Ovary (tissue), 9 donors: Measurements from ENCODE around the gene DNAI4. TPM values are rescaled to one million over a fixed set of nuclear protein-coding genes. Genes with fewer than 3 reads are reported as not detected.

ENCODE experiments used
- DNase-seq, 5 donors: peaks; one replicate each; pipeline ENCODE4 v3.0.0-alpha.2; 2019 to 2020
- H3K27ac ChIP-seq, 2 donors: fragments of 200-600 bp; one replicate each; pipeline versions ENCODE4 v1.5.1 to v1.8.0; 2019 to 2022
- H3K27me3 ChIP-seq: fragments of 200-600 bp; one replicate; pipeline ENCODE4 v1.8.0; 2022
- H3K36me3 ChIP-seq: fragments of 200-600 bp; sonication (generic); one replicate; pipeline ENCODE4 v1.5.1; 2019
- H3K4me1 ChIP-seq: one replicate; pipeline ENCODE4 v1.8.1; 2013; ENCODE audit warnings: mild to moderate bottlenecking, moderate library complexity; ENCODE audit not compliant: insufficient read depth
- H3K4me3 ChIP-seq: fragments of 200-600 bp; sonication (generic); one replicate; pipeline ENCODE4 v1.5.1; 2017
- H3K9me3 ChIP-seq, 2 donors: fragments of 200-600 bp in 1 of 2; sonication (generic) in 1 of 2; one replicate each; pipeline versions ENCODE4 v1.5.1 to v1.8.1; 2013 to 2019; ENCODE audit warnings: mild to moderate bottlenecking in 1 of 2, moderate library complexity in 1 of 2
- CTCF ChIP-seq, 3 donors: fragments of 450-650 bp in 2 of 3; fragments of 200-600 bp in 1 of 3; IDR thresholded peaks; one replicate each; pipeline versions ENCODE4 v1.5.1 to v1.8.0; 2016 to 2022; ENCODE audit warnings: antibody characterized with exemption in 3 of 3, mild to moderate bottlenecking in 1 of 3
- EP300 ChIP-seq: sonication (generic); formaldehyde crosslinking; IDR thresholded peaks from one replicate; pipeline ENCODE4 v1.6.1; 2017; ENCODE audit warnings: antibody characterized with exemption
- POLR2A ChIP-seq: fragments of 450-650 bp; IDR thresholded peaks from one replicate; pipeline ENCODE4 v1.6.1; 2017; ENCODE audit warnings: antibody characterized with exemption, mild to moderate bottlenecking, moderate library complexity
- WGBS, 3 donors: extraction: QIAGEN DNeasy Blood & Tissue Kit in 1 of 3; methylation state at CpG; one replicate each; pipeline versions ENCODE4 v1.1.5 to v1.1.7; 2013 to 2017; 5-methylcytosine and 5-hydroxymethylcytosine counted together
- intact Hi-C, 4 donors: fragments of 100-400 bp; cut with DNase I; formaldehyde crosslinking; loops; one replicate each; pipeline versions ENCODE4 v1.11.0 to v1.15.1; 2022 to 2023
- polyA plus RNA-seq, 2 donors: library from polyadenylated mRNA; stranded (reverse); fragments of 200-250 nt in 1 of 2; fragments of 350-450 nt in 1 of 2; fragmentation: Illumina TruSeq in 1 of 2; extraction: RNeasy Lipid Tissue Mini Kit (QIAGEN cat#74804) in 1 of 2; gene quantifications; one replicate each; pipeline ENCODE4 v1.2.3, GENCODE V29; 2013 to 2014
- total RNA-seq, 7 donors: library from RNA; depleted of rRNA in 2 of 7; stranded (reverse); fragments of >200 nt in 2 of 7; fragmentation: NEBNext Ultra II Directional in 3 of 7; extraction: Animal tissue kit (Norgen Biotek cat#: 25700) in 3 of 7; gene quantifications; one replicate each; pipeline versions ENCODE4 v1.1.0 to v1.2.4, GENCODE V29; 2016 to 2023
- donor health status: DM: no; HTN: no; CAD: no; lungs with moderate emphysema.
- donor health status: DM: no; HTN: no; CAD: no.
- donor health status: Bipolar disorder and iron deficiency.
- donor health status: DM: yes; HTN: yes; CAD: no.
- donor health status: DM: no; HTN: no; CAD: no.
- donor health status: DM: yes; HTN: yes; CAD: no.

Gene DNAI4
- total and polyA plus RNA-seq, 9 donors, result 2.5 to 52.6 (median 27.2) TPM

- H3K4me3 ChIP-seq, result no peak overlapping the region
- H3K27ac ChIP-seq, result no peak overlapping the region
- DNase-seq, result no peak
- H3K36me3 ChIP-seq, result no peaks in the 10 kb centered on the region
- no peaks in the 10 kb centered on the region for H3K9me3 ChIP-seq
- H3K4me1 ChIP-seq, result no peaks in the 10 kb centered on the region
- 88 to 93% (median 93%) methylated on average over 4 of the region's 4 CpGs for WGBS, 3 donors
- intact Hi-C loops, result no loop called here
- TF ChIP-seq CTCF (IDR thresholded peaks at IDR 0.05) (no peak), EP300 (no peak)
- no peaks in the 10 kb centered on the region for H3K27me3 ChIP-seq
Measured at GRCh38 chr1:66954208-66954607, 29.6 kb upstream of the DNAI4 start.

- DNase-seq, result no peak
- intact Hi-C loops, result no loop called here
Measured at GRCh38 chr1:66951513-66951912, 26.9 kb upstream of the DNAI4 start.

DNA sequence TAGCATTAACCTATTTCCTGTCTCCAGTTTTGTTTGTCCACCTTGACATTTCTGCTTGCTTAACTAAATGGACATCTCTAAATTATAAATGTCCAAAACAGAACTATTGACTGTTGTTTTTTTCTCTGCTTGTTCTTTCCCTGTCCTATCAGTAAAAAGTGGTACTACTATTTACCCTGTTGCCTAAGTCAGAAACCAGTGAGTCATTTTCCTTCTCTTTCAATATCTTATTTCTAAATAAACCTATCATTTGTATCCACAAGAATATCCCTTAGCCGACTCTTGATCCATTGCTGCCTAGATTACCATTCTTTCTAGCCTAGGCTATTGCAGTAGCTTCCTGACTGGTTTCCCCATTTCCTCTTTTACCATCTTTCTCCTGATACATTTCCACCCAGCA lies 22.6 kb upstream of the DNAI4 start:
- intact Hi-C loops, result no loop called here
- peaks cover 9% of the 10 kb centered on the region for H3K4me1 ChIP-seq
- H3K27ac ChIP-seq, result no peak overlapping the region
- TF ChIP-seq CTCF (IDR thresholded peaks at IDR 0.05) (no peak), EP300 (no peak), POLR2A (no peak)
- H3K4me3 ChIP-seq, result no peak overlapping the region
- H3K9me3 ChIP-seq, result no peaks in the 10 kb centered on the region
- no peak for DNase-seq
- 89 to 98% (median 92%) methylated on average over 1 of the region's 1 CpG for WGBS, 3 donors
- H3K36me3 ChIP-seq, result no peaks in the 10 kb centered on the region
- H3K27me3 ChIP-seq, result no peaks in the 10 kb centered on the region

More at GRCh38 chr1:66951513-66951912, 26.9 kb upstream of the DNAI4 start:
- TF ChIP-seq CTCF (IDR thresholded peaks at IDR 0.05) (no peak), EP300 (no peak), POLR2A (no peak)
- Histone ChIP-seq H3K4me1 (peaks cover 2% of the 10 kb centered on the region), H3K36me3 (no peaks in the 10 kb centered on the region), H3K4me3 (no peak overlapping the region), H3K27me3 (no peaks in the 10 kb centered on the region), H3K9me3 (no peaks in the 10 kb centered on the region), H3K27ac (no peak overlapping the region)
- 84 to 92% (median 89%) methylated on average over 6 of the region's 6 CpGs for WGBS, 3 donors

GRCh38 chr1:66945316-66945715 lies 20.7 kb upstream of the DNAI4 start:
- intact Hi-C loops, result no loop called here
- Histone ChIP-seq H3K4me1 (peaks cover 9% of the 10 kb centered on the region), H3K4me3 (no peak overlapping the region), H3K36me3 (no peaks in the 10 kb centered on the region), H3K27ac (no peak overlapping the region), H3K27me3 (no peaks in the 10 kb centered on the region), H3K9me3 (no peaks in the 10 kb centered on the region)
- DNase-seq, result no peak
- 84 to 95% (median 85%) methylated on average over 3 of the region's 3 CpGs for WGBS, 3 donors
- TF ChIP-seq POLR2A, result no peak

- WGBS, 3 donors, result 66 to 75% (median 69%) methylated on average over 7 of the region's 7 CpGs
- intact Hi-C loops, result no loop called here
- H3K27me3 ChIP-seq, result no peaks in the 10 kb centered on the region
Measured at GRCh38 chr1:66944330-66945274, 19.9 kb upstream of the DNAI4 start.

More at GRCh38 chr1:66944330-66945274, 19.9 kb upstream of the DNAI4 start:
- peak overlapping the region in 1 of 2 donors; percentile 36 for H3K27ac ChIP-seq
- no peaks in the 10 kb centered on the region for H3K36me3 ChIP-seq
- TF ChIP-seq POLR2A (no peak), CTCF (IDR thresholded peaks at IDR 0.05) (no peak), EP300 (no peak)
- H3K9me3 ChIP-seq, result no peaks in the 10 kb centered on the region
- peak; percentile 74 to 86 (median 84) for DNase-seq
- H3K4me1 ChIP-seq, result peaks cover 9% of the 10 kb centered on the region
- H3K4me3 ChIP-seq, result no peak overlapping the region
